Aorta (tissue), 5 donors: ENCODE results near the gene RTN1. TPM values are rescaled to one million over a fixed set of nuclear protein-coding genes. Genes with fewer than 3 reads are reported as not detected.

Experiments
- ATAC-seq: fragments of 200-7000 bp; cut with Tn5 transposase; one replicate; pipeline ENCODE4 v1.9.1; 2022; ENCODE audit warnings: moderate library complexity; ENCODE audit not compliant: low FRiP score
- DNase-seq, 2 donors: peaks; one replicate each; pipeline ENCODE4 v3.0.0-alpha.2; 2020
- H3K27ac ChIP-seq, 2 donors: one replicate each; pipeline ENCODE4 v1.5.1; 2013; ENCODE audit warnings: low read length in 2 of 2, mild to moderate bottlenecking in 2 of 2, moderate library complexity in 2 of 2, control low read depth in 1 of 2, inconsistent platforms in 1 of 2, low read depth in 1 of 2
- H3K27me3 ChIP-seq, 2 donors: one replicate each; pipeline ENCODE4 v1.6.1; 2013; ENCODE audit warnings: control low read depth in 1 of 2, low read length in 1 of 2, mild to moderate bottlenecking in 1 of 2, moderate library complexity in 1 of 2; ENCODE audit not compliant: insufficient read depth in 2 of 2, control insufficient read depth in 1 of 2
- H3K36me3 ChIP-seq, 2 donors: one replicate each; pipeline ENCODE4 v1.6.1; 2013; ENCODE audit warnings: control low read depth in 1 of 2, low read length in 1 of 2, mild to moderate bottlenecking in 1 of 2; ENCODE audit not compliant: insufficient read depth in 2 of 2, control insufficient read depth in 1 of 2
- H3K4me1 ChIP-seq, 2 donors: one replicate each; pipeline ENCODE4 v1.6.1; 2013; ENCODE audit warnings: low read length in 2 of 2, control low read depth in 1 of 2, mild to moderate bottlenecking in 1 of 2, moderate library complexity in 1 of 2; ENCODE audit not compliant: insufficient read depth in 2 of 2, control insufficient read depth in 1 of 2
- H3K4me3 ChIP-seq, 2 donors: one replicate each; pipeline ENCODE4 v1.5.1; 2013; ENCODE audit warnings: low read length in 2 of 2, control low read depth in 1 of 2, mild to moderate bottlenecking in 1 of 2
- H3K9me3 ChIP-seq: one replicate; pipeline ENCODE4 v1.6.1; 2013; ENCODE audit warnings: mild to moderate bottlenecking, low read length; ENCODE audit not compliant: control insufficient read depth
- WGBS, 2 donors: extraction: QIAGEN DNeasy Blood & Tissue Kit; methylation state at CpG; one replicate each; pipeline ENCODE4 v1.1.7; 2013; 5-methylcytosine and 5-hydroxymethylcytosine counted together
- intact Hi-C, 2 donors: fragments of 100-400 bp; cut with DNase I; formaldehyde crosslinking; loops; one replicate each; pipeline versions ENCODE4 v1.14.2 to v1.15.0; 2022
- polyA plus RNA-seq, 2 donors: library from polyadenylated mRNA; stranded (reverse); fragments of 200-250 nt; gene quantifications; one replicate each; pipeline ENCODE4 v1.2.3, GENCODE V29; 2013
- total RNA-seq, 2 donors: library from RNA; stranded (reverse); fragmentation: NEBNext Ultra II Directional; extraction: Animal tissue kit (Norgen Biotek cat#: 25700); gene quantifications; one replicate each; pipeline ENCODE4 v1.2.1, GENCODE V29; 2021
- donor health status: healthy with polysubstance abuse.
- donor health status: Bipolar disorder and iron deficiency.
- donor health status: DM: no; HTN: no; CAD: no.
- donor health status: DM: no; HTN: no; CAD: no.
- donor health status: DM: yes; HTN: yes; CAD: no.

The RTN1 gene
- total and polyA plus RNA-seq, 4 donors = 17.8 to 43.7 (median 31.9) TPM

GRCh38 chr14:59844186-59844812 is 26.3 kb downstream of the RTN1 start:
- intact Hi-C loops = no loop called here
- WGBS, 2 donors = 90 to 92% methylated on average over 8 of the region's 8 CpGs
- ATAC-seq = no peak

GRCh38 chr14:59836116-59836515 is 34.5 kb downstream of the RTN1 start:
- no peak overlapping the region for H3K4me3 ChIP-seq
- no peak for DNase-seq
- intact Hi-C loops = no loop called here
- H3K4me1 ChIP-seq = no peaks in the 10 kb centered on the region
- no peaks in the 10 kb centered on the region for H3K27me3 ChIP-seq
- H3K36me3 ChIP-seq = no peaks in the 10 kb centered on the region
- H3K9me3 ChIP-seq = no peaks in the 10 kb centered on the region
- H3K27ac ChIP-seq = no peak overlapping the region
- 69 to 71% methylated on average over 3 of the region's 3 CpGs for WGBS, 2 donors
- no peak for ATAC-seq

More at GRCh38 chr14:59844186-59844812, 26.3 kb downstream of the RTN1 start:
- Histone ChIP-seq H3K27ac (no peak overlapping the region), H3K27me3 (no peaks in the 10 kb centered on the region), H3K4me3 (no peak overlapping the region), H3K9me3 (no peaks in the 10 kb centered on the region), H3K36me3 (no peaks in the 10 kb centered on the region), H3K4me1 (no peaks in the 10 kb centered on the region)
- DNase-seq = no peak

- no peak for DNase-seq
- intact Hi-C loops = no loop called here
- 86 to 87% methylated on average over 2 of the region's 2 CpGs for WGBS, 2 donors
- ATAC-seq = no peak
- peaks cover 0 to 5% of the 10 kb centered on the region in 2 donors for H3K4me1 ChIP-seq
- H3K9me3 ChIP-seq = no peaks in the 10 kb centered on the region
- H3K27ac ChIP-seq = no peak overlapping the region
- H3K27me3 ChIP-seq = no peaks in the 10 kb centered on the region
- no peaks in the 10 kb centered on the region for H3K36me3 ChIP-seq
- no peak overlapping the region for H3K4me3 ChIP-seq
These were observed 37.8 kb downstream of the RTN1 start for GRCh38 chr14:59832653-59833294.

GRCh38 chr14:59831121-59831730 is 39.4 kb downstream of the RTN1 start:
- Histone ChIP-seq H3K27me3 (no peaks in the 10 kb centered on the region), H3K4me3 (no peak overlapping the region), H3K36me3 (no peaks in the 10 kb centered on the region), H3K9me3 (no peaks in the 10 kb centered on the region), H3K27ac (no peak overlapping the region), H3K4me1 (peaks cover 0 to 5% of the 10 kb centered on the region in 2 donors)
- intact Hi-C loops = no loop called here
- WGBS, 2 donors = 95 to 97% methylated on average over 2 of the region's 2 CpGs
- ATAC-seq = no peak
- DNase-seq = no peak

- DNase-seq = no peak
- WGBS, 2 donors = 85 to 86% methylated on average over 3 of the region's 3 CpGs
- no peaks in the 10 kb centered on the region for H3K27me3 ChIP-seq
- H3K4me1 ChIP-seq = peaks cover 0 to 5% of the 10 kb centered on the region in 2 donors
- H3K9me3 ChIP-seq = no peaks in the 10 kb centered on the region
- no peaks in the 10 kb centered on the region for H3K36me3 ChIP-seq
- H3K4me3 ChIP-seq = no peak overlapping the region
- no peak for ATAC-seq
- intact Hi-C loops = no loop called here
- no peak overlapping the region for H3K27ac ChIP-seq
These were observed 40.2 kb downstream of the RTN1 start for GRCh38 chr14:59830338-59830734.

- no peak overlapping the region for H3K27ac ChIP-seq
- ATAC-seq = no peak
- H3K36me3 ChIP-seq = no peaks in the 10 kb centered on the region
- WGBS, 2 donors = 44 to 53% methylated on average over 4 of the region's 4 CpGs
- peaks cover 0 to 5% of the 10 kb centered on the region in 2 donors for H3K4me1 ChIP-seq
- H3K27me3 ChIP-seq = no peaks in the 10 kb centered on the region
- intact Hi-C loops = no loop called here
- no peaks in the 10 kb centered on the region for H3K9me3 ChIP-seq
- no peak for DNase-seq
- H3K4me3 ChIP-seq = no peak overlapping the region
These were observed 40.9 kb downstream of the RTN1 start for GRCh38 chr14:59829469-59830337.

- no peaks in the 10 kb centered on the region for H3K9me3 ChIP-seq
- no peak overlapping the region for H3K4me3 ChIP-seq
- WGBS, 2 donors = 41 to 53% methylated on average over 2 of the region's 2 CpGs
- no peak overlapping the region for H3K27ac ChIP-seq
- H3K27me3 ChIP-seq = no peaks in the 10 kb centered on the region
- no peak for DNase-seq
- H3K36me3 ChIP-seq = no peaks in the 10 kb centered on the region
- no peak for ATAC-seq
- intact Hi-C loops = no loop called here
- peaks cover 0 to 5% of the 10 kb centered on the region in 2 donors for H3K4me1 ChIP-seq
These were observed 42.3 kb downstream of the RTN1 start for GRCh38 chr14:59828276-59828675.

GRCh38 chr14:59827401-59827800 is 43.2 kb downstream of the RTN1 start:
- H3K9me3 ChIP-seq = no peaks in the 10 kb centered on the region
- no peak overlapping the region for H3K27ac ChIP-seq
- H3K36me3 ChIP-seq = no peaks in the 10 kb centered on the region
- intact Hi-C loops = no loop called here
- no peaks in the 10 kb centered on the region for H3K27me3 ChIP-seq
- H3K4me3 ChIP-seq = no peak overlapping the region
- H3K4me1 ChIP-seq = peaks cover 0 to 5% of the 10 kb centered on the region in 2 donors
- DNase-seq (no peak), ATAC-seq (no peak)
- WGBS, 2 donors = 64 to 74% methylated on average over 3 of the region's 3 CpGs
